HCT116 (cell line): ENCODE results near the gene NAPB. TPM values are rescaled to one million over a fixed set of nuclear protein-coding genes. Genes with fewer than 3 reads are reported as not detected.

ENCODE experiments used
- ATAC-seq: fragments of 200-7000 bp; cut with Tn5 transposase; 2 replicates; pipeline ENCODE4 v1.9.1; 2020; ENCODE audit warnings: mild to moderate bottlenecking, moderate library complexity
- BruUV-seq: library from RNA; stranded (reverse); fragments of 400-500 nt; replicated peaks from 2 replicates; lab custom pipeline; 2021; lab: Mats Ljungman, UMichigan
- CTCF ChIA-PET: fragments of 300-600 bp; sonication (Branson Sonifier 250); formaldehyde crosslinking; loops from one replicate; lab custom pipeline; 2021; ENCODE audit warnings: antibody characterized with exemption; lab: Charles Lee
- POLR2A ChIA-PET: fragments of 300-600, 350-600 bp; sonication (Branson Sonifier 250); formaldehyde crosslinking; loops from one replicate; lab custom pipeline; 2021; ENCODE audit warnings: antibody characterized with exemption; lab: Charles Lee
- RAD21 ChIA-PET, 2 experiments: fragments of 300-600 bp; sonication (Branson Sonifier 250); formaldehyde crosslinking; loops; one replicate each; lab custom pipeline; 2023; ENCODE audit warnings: low total read pairs in 2 of 2; ENCODE audit not compliant: uncharacterized antibody in 2 of 2, unreplicated experiment in 2 of 2, low non-redundant PET in 1 of 2; lab: Charles Lee
- DNase-seq: peaks from one replicate; pipeline ENCODE4 v3.0.0-alpha.2; 2010; ENCODE audit warnings: low read depth, low spot score
- H2AFZ ChIP-seq: fragments of 200-600 bp; shearing (Covaris generic), sonication (generic); 2 replicates; pipeline ENCODE4 v1.6.1; 2017; ENCODE audit warnings: low read depth, mixed run types, mixed read lengths, antibody characterized with exemption, low read length; ENCODE audit not compliant: poor library complexity, severe bottlenecking
- H3K27ac ChIP-seq: 2 replicates; pipeline ENCODE4 v1.5.1; 2012; ENCODE audit warnings: low read depth, low read length
- H3K27me3 ChIP-seq: fragments of 200-600 bp; sonication (generic); 2 replicates; pipeline ENCODE4 v1.6.1; 2016; ENCODE audit warnings: mixed run types, low read length, mixed read lengths; ENCODE audit not compliant: insufficient read depth
- H3K36me3 ChIP-seq, 2 experiments: fragments of 200-500 bp in 1 of 2; fragments of 200-600 bp in 1 of 2; sonication (Bioruptor generic) in 1 of 2; sonication (generic) in 1 of 2; 2 replicates each; pipeline versions ENCODE4 v1.5.1 to v1.6.1; 2014 to 2016; ENCODE audit warnings: low read length in 2 of 2, inconsistent platforms in 1 of 2, mixed read lengths in 1 of 2, mixed run types in 1 of 2; ENCODE audit not compliant: insufficient read depth in 2 of 2, control insufficient read depth in 1 of 2
- H3K4me1 ChIP-seq, 2 experiments: fragments of 200-600 bp in 1 of 2; sonication (generic) in 1 of 2; 2 replicates each; pipeline versions ENCODE4 v1.5.1 to v1.6.1; 2012 to 2017; ENCODE audit warnings: low read length in 2 of 2, inconsistent platforms in 1 of 2, mild to moderate bottlenecking in 1 of 2, mixed read lengths in 1 of 2, mixed run types in 1 of 2, moderate library complexity in 1 of 2; ENCODE audit not compliant: insufficient read depth in 2 of 2, control insufficient read depth in 1 of 2
- H3K4me2 ChIP-seq: fragments of 200-600 bp; sonication (generic); 2 replicates; pipeline ENCODE4 v1.6.1; 2017; ENCODE audit warnings: mixed run types, low read length, mixed read lengths
- H3K4me3 ChIP-seq, 2 experiments: fragments of 200-600 bp in 1 of 2; sonication (generic) in 1 of 2; replicated peaks in 1 of 2; 2 replicates each; pipeline ENCODE4 v1.5.1; 2011 to 2016; ENCODE audit warnings: low read length in 2 of 2, control low read depth in 1 of 2, low read depth in 1 of 2, mild to moderate bottlenecking in 1 of 2, mixed read lengths in 1 of 2, mixed run types in 1 of 2
- H3K79me2 ChIP-seq: fragments of 200-600 bp; sonication (generic); 2 replicates; pipeline ENCODE4 v1.6.1; 2017; ENCODE audit warnings: mild to moderate bottlenecking, mixed run types, low read length, moderate library complexity, mixed read lengths; ENCODE audit not compliant: insufficient read depth
- H3K9ac ChIP-seq: fragments of 200-600 bp; sonication (generic); 2 replicates; pipeline ENCODE4 v1.6.1; 2016; ENCODE audit warnings: low read length, mixed read lengths
- H3K9me2 ChIP-seq: fragments of 200-600 bp; sonication (generic), shearing (Covaris generic); 2 replicates; pipeline ENCODE4 v1.6.1; 2017; ENCODE audit warnings: mixed run types, mild to moderate bottlenecking, moderate library complexity; ENCODE audit not compliant: insufficient read depth
- H3K9me3 ChIP-seq, 2 experiments: fragments of 200-500 bp in 1 of 2; fragments of 200-600 bp in 1 of 2; sonication (Bioruptor generic) in 1 of 2; sonication (generic) in 1 of 2; 2 replicates each; pipeline ENCODE4 v1.6.1; 2014 to 2017; ENCODE audit warnings: low read length in 2 of 2, mixed read lengths in 2 of 2, inconsistent platforms in 1 of 2, low read depth in 1 of 2, mild to moderate bottlenecking in 1 of 2, mixed run types in 1 of 2, moderate library complexity in 1 of 2; ENCODE audit not compliant: control insufficient read depth in 1 of 2, insufficient read depth in 1 of 2
- H4K20me1 ChIP-seq: fragments of 200-600 bp; sonication (generic), shearing (Covaris generic); 2 replicates; pipeline ENCODE4 v1.6.1; 2017; ENCODE audit warnings: mixed run types, mild to moderate bottlenecking, moderate library complexity; ENCODE audit not compliant: insufficient read depth
- CBX3 ChIP-seq: IDR thresholded peaks from 2 replicates; pipeline ENCODE4 v1.6.1; 2012; ENCODE audit warnings: low read depth
- CEBPB ChIP-seq: IDR thresholded peaks from 2 replicates; pipeline ENCODE4 v1.6.1; 2012; ENCODE audit warnings: low read depth
- JUND ChIP-seq: IDR thresholded peaks from 2 replicates; pipeline ENCODE4 v1.6.1; 2012
- POLR2A ChIP-seq: IDR thresholded peaks from 2 replicates; pipeline ENCODE4 v1.7.0; 2011; ENCODE audit warnings: borderline replicate concordance; ENCODE audit not compliant: insufficient read depth, insufficient read length; ENCODE audit errors: extremely low read depth
- RAD21 ChIP-seq: IDR thresholded peaks from 2 replicates; pipeline ENCODE4 v1.6.1; 2012; ENCODE audit warnings: low read depth, mild to moderate bottlenecking
- SIN3A ChIP-seq: IDR thresholded peaks from 2 replicates; pipeline ENCODE4 v1.6.1; 2012; ENCODE audit warnings: low read depth
- SP1 ChIP-seq: IDR thresholded peaks from 2 replicates; pipeline ENCODE4 v1.6.1; 2012; ENCODE audit warnings: low read depth
- SRF ChIP-seq: IDR thresholded peaks from 2 replicates; pipeline ENCODE4 v1.6.1; 2012; ENCODE audit warnings: low read depth
- YY1 ChIP-seq: IDR thresholded peaks from 2 replicates; pipeline ENCODE4 v1.6.1; 2011; ENCODE audit warnings: low read length, low read depth, moderate library complexity, mild to moderate bottlenecking; ENCODE audit not compliant: insufficient replicate concordance; ENCODE audit errors: extremely low read depth
- intact Hi-C: fragments of 100-400 bp; cut with micrococcal nuclease; formaldehyde crosslinking; loops from 2 replicates; pipeline ENCODE4 v1.10.0; 2022
- total RNA-seq: library from RNA; stranded (reverse); gene quantifications from one replicate; pipeline ENCODE4 v1.2.1, GENCODE V29; 2021; ENCODE audit not compliant: unreplicated experiment
- TF ChIP-seq, protein P1 (sequence below): IDR thresholded peaks from 2 replicates; pipeline ENCODE4 v1.6.1; 2012
- TF ChIP-seq, protein P2 (sequence below): IDR thresholded peaks from 2 replicates; pipeline ENCODE4 v1.6.1; 2012
- TF ChIP-seq, protein P3 (sequence below): IDR thresholded peaks from 2 replicates; pipeline ENCODE4 v1.6.1; 2012; ENCODE audit warnings: low read depth

Gene NAPB
- total RNA-seq, 1 experiment from 2014 or later, result 7.9 TPM

DNA sequence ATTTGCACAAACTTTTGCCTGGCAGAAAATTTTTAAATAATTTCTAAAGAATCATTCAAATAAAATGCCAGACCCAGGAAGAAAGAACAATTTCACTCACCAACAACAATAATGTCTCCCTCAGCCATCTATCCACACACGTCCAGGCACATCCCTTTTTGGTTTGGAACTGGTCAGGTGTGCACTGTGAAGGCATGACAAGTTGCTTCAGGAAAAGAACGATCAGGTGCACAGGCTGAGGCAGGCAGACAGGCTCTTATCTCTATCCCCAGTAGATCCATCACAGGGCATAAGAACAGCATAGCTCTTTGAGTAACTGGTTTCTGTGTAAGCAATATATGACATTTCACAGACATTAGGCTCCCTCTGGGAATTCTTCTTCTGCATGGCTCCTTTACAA lies 88.8 kb downstream of the NAPB start:
- no peak for DNase-seq
- Histone ChIP-seq H3K9ac (no peak overlapping the region), H2AFZ (no peak overlapping the region), H3K36me3 (no peaks in the 10 kb centered on the region), H3K27me3 (peaks cover 28% of the 10 kb centered on the region; the same call in 1 of the 2 replicates), H3K27ac (no peak overlapping the region), H3K4me1 (no peaks in the 10 kb centered on the region), H3K9me2 (no peaks in the 10 kb centered on the region), H4K20me1 (no peaks in the 10 kb centered on the region), H3K4me3 (no peak overlapping the region), H3K9me3 (no peaks in the 10 kb centered on the region), H3K79me2 (no peaks in the 10 kb centered on the region), H3K4me2 (no peak overlapping the region)
- CTCF ChIA-PET, result interaction anchor here (1.2 kb wide), 1 partner anchor 641 kb away, joined by 4 read pairs; no protein-coding TSS in a partner anchor
- intact Hi-C loops, result no loop called here
- POLR2A ChIA-PET, result no interaction called here
- RAD21 ChIA-PET, result no interaction called here
- BruUV-seq, result no TSS peak
- no peak for ATAC-seq
- TF ChIP-seq SP1 (no peak), CBX3 (no peak), RAD21 (no peak), CEBPB (no peak), POLR2A (no peak), SRF (no peak), SIN3A (no peak), YY1 (no peak), JUND (no peak)
- TF ChIP-seq, protein P1, sequence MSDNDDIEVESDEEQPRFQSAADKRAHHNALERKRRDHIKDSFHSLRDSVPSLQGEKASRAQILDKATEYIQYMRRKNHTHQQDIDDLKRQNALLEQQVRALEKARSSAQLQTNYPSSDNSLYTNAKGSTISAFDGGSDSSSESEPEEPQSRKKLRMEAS, result no peak
- TF ChIP-seq, protein P2, sequence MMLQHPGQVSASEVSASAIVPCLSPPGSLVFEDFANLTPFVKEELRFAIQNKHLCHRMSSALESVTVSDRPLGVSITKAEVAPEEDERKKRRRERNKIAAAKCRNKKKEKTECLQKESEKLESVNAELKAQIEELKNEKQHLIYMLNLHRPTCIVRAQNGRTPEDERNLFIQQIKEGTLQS, result no peak
- TF ChIP-seq, protein P3, sequence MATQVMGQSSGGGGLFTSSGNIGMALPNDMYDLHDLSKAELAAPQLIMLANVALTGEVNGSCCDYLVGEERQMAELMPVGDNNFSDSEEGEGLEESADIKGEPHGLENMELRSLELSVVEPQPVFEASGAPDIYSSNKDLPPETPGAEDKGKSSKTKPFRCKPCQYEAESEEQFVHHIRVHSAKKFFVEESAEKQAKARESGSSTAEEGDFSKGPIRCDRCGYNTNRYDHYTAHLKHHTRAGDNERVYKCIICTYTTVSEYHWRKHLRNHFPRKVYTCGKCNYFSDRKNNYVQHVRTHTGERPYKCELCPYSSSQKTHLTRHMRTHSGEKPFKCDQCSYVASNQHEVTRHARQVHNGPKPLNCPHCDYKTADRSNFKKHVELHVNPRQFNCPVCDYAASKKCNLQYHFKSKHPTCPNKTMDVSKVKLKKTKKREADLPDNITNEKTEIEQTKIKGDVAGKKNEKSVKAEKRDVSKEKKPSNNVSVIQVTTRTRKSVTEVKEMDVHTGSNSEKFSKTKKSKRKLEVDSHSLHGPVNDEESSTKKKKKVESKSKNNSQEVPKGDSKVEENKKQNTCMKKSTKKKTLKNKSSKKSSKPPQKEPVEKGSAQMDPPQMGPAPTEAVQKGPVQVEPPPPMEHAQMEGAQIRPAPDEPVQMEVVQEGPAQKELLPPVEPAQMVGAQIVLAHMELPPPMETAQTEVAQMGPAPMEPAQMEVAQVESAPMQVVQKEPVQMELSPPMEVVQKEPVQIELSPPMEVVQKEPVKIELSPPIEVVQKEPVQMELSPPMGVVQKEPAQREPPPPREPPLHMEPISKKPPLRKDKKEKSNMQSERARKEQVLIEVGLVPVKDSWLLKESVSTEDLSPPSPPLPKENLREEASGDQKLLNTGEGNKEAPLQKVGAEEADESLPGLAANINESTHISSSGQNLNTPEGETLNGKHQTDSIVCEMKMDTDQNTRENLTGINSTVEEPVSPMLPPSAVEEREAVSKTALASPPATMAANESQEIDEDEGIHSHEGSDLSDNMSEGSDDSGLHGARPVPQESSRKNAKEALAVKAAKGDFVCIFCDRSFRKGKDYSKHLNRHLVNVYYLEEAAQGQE, result no peak
